ENCODE measurements around the gene POLR1B. TPM values are rescaled to one million over a fixed set of nuclear protein-coding genes. Genes with fewer than 3 reads are reported as not detected.
"Not testable (repeated sequence)": the region's sequence is repeated elsewhere in the genome, so short reads cannot be mapped to it uniquely, and the experiment has no call there.

Gene POLR1B
- total RNA-seq, 1 experiment from 2014 or later: 27.7 TPM

- Histone ChIP-seq H3F3A (ENCODE audit: insufficient read depth, low read depth) (peaks cover 12% of the 10 kb centered on the region; the same call in 1 of the 2 replicates), H3K4me1 (replicated peaks; ENCODE audit: insufficient read depth) (peaks cover 13% of the 10 kb centered on the region), H3K36me3 (ENCODE audit: low read depth) (no peaks in the 10 kb centered on the region), H3K4me2 (no peak overlapping the region), H3K27ac (no peak overlapping the region), H3K4me3 (no peak overlapping the region), H3K79me2 (ENCODE audit: low read depth) (no peaks in the 10 kb centered on the region), H3K27me3 (ENCODE audit: insufficient read depth, low read depth) (no peaks in the 10 kb centered on the region), H2AFZ (no peak overlapping the region), H4K20me1 (ENCODE audit: insufficient read depth) (no peaks in the 10 kb centered on the region), H3K9me2 (ENCODE audit: insufficient read depth) (no peaks in the 10 kb centered on the region), H3K9me3 (ENCODE audit: insufficient read depth, low read depth) (no peaks in the 10 kb centered on the region)
- intact Hi-C loops (cut with micrococcal nuclease; ENCODE audit: unreplicated experiment): no loop called here
- no peak for TF ChIP-seq CTCF (conservative IDR thresholded peaks at IDR 0.05)
- no peak for TF ChIP-seq EZH2 (IDR thresholded peaks at IDR 0.05; ENCODE audit: low read depth)
- no TSS peak for BruUV-seq (replicated peaks)
- ChIA-PET POLR2A (ENCODE audit: unreplicated experiment) (no interaction called here), CTCF (no interaction called here)
- no peak for DNase-seq
Measured at GRCh38 chr2:112615051-112615450, 72.8 kb downstream of the POLR1B start.

- BruUV-seq (replicated peaks); H3K27me3 ChIP-seq (ENCODE audit: insufficient read depth, low read depth); H3K27ac ChIP-seq; DNase-seq; H3K79me2 ChIP-seq (ENCODE audit: low read depth); CTCF ChIA-PET; H3K4me2 ChIP-seq; H4K20me1 ChIP-seq (ENCODE audit: insufficient read depth); H2AFZ ChIP-seq; intact Hi-C loops (cut with micrococcal nuclease; ENCODE audit: unreplicated experiment); H3K4me3 ChIP-seq; H3K36me3 ChIP-seq (ENCODE audit: low read depth); POLR2A ChIA-PET (ENCODE audit: unreplicated experiment); H3K9me3 ChIP-seq (ENCODE audit: insufficient read depth, low read depth); H3K9me2 ChIP-seq (ENCODE audit: insufficient read depth): not testable (repeated sequence)
- Histone ChIP-seq H3F3A (ENCODE audit: insufficient read depth, low read depth) (peaks cover 18% of the 10 kb centered on the region), H3K4me1 (replicated peaks; ENCODE audit: insufficient read depth) (peaks cover 15% of the 10 kb centered on the region)
Measured at GRCh38 chr2:112615798-112616197, 73.5 kb downstream of the POLR1B start.

- Histone ChIP-seq H3K9me2 (ENCODE audit: insufficient read depth) (no peaks in the 10 kb centered on the region), H4K20me1 (ENCODE audit: insufficient read depth) (no peaks in the 10 kb centered on the region), H3K79me2 (ENCODE audit: low read depth) (no peaks in the 10 kb centered on the region), H3K27me3 (ENCODE audit: insufficient read depth, low read depth) (no peaks in the 10 kb centered on the region), H3K4me1 (replicated peaks; ENCODE audit: insufficient read depth) (peaks cover 39% of the 10 kb centered on the region), H3K4me2 (no peak overlapping the region), H3K4me3 (no peak overlapping the region), H3K9me3 (ENCODE audit: insufficient read depth, low read depth) (no peaks in the 10 kb centered on the region), H3K27ac (no peak overlapping the region), H3K36me3 (ENCODE audit: low read depth) (no peaks in the 10 kb centered on the region), H3F3A (ENCODE audit: insufficient read depth, low read depth) (peaks cover 43% of the 10 kb centered on the region), H2AFZ (no peak overlapping the region)
- POLR2A ChIA-PET (ENCODE audit: unreplicated experiment): no interaction called here
- CTCF ChIA-PET: no interaction called here
- no TSS peak for BruUV-seq (replicated peaks)
- no peak for DNase-seq
- no peak for TF ChIP-seq CTCF (conservative IDR thresholded peaks at IDR 0.05)
- no peak for TF ChIP-seq EZH2 (IDR thresholded peaks at IDR 0.05; ENCODE audit: low read depth)
- intact Hi-C loops (cut with micrococcal nuclease; ENCODE audit: unreplicated experiment): no loop called here
Measured at GRCh38 chr2:112618383-112618782, 76.1 kb downstream of the POLR1B start.

Measured in PC-9 (cell line).